K562 (cell line): Measurements from ENCODE around the gene CEP350. TPM values are rescaled to one million over a fixed set of nuclear protein-coding genes. Genes with fewer than 3 reads are reported as not detected.
A peak's percentile ranks its signal among the peaks of the same experiment; 100 is the strongest.

ENCODE experiments used
- ATF1 ChIP-seq, 2 experiments: fragments of 450-650 bp in 1 of 2; IDR thresholded peaks; 2 replicates each; pipeline ENCODE4 v1.6.1; 2016; ENCODE audit warnings: missing compliant biosample characterization in 1 of 2, missing genetic modification characterization in 1 of 2
- ATF7 ChIP-seq: fragments of 450-650 bp; IDR thresholded peaks from 2 replicates; pipeline ENCODE4 v1.7.1; 2014; ENCODE audit warnings: mild to moderate bottlenecking, moderate library complexity
- BCOR ChIP-seq: fragments of 450-650 bp; IDR thresholded peaks from 2 replicates; pipeline ENCODE4 v1.6.1; 2016
- CEBPB ChIP-seq: fragments of 450-650 bp; IDR thresholded peaks from 2 replicates; pipeline ENCODE4 v1.6.1; 2016; ENCODE audit warnings: missing genetic modification characterization, missing compliant biosample characterization
- CXXC5 ChIP-seq: fragments of 250-450 bp; sonication (Bioruptor Pico); IDR thresholded peaks from 2 replicates; pipeline ENCODE4 v1.8.0; 2022; ENCODE audit warnings: inconsistent platforms, mild to moderate bottlenecking, moderate library complexity
- EHMT2 ChIP-seq: fragments of 450-650 bp; IDR thresholded peaks from 2 replicates; pipeline ENCODE4 v1.6.1; 2018; ENCODE audit warnings: antibody characterized with exemption
- HNRNPLL ChIP-seq: fragments of 200-400 bp; formaldehyde crosslinking; IDR thresholded peaks from 2 replicates; pipeline ENCODE4 v1.6.1; 2017; ENCODE audit warnings: low read length, low read depth, mild to moderate bottlenecking; ENCODE audit not compliant: poor library complexity, severe bottlenecking
- L3MBTL2 ChIP-seq: fragments of 450-650 bp; IDR thresholded peaks from 2 replicates; pipeline ENCODE4 v1.6.1; 2016; ENCODE audit warnings: mild to moderate bottlenecking, moderate library complexity
- MTA2 ChIP-seq: fragments of 450-650 bp; IDR thresholded peaks from 2 replicates; pipeline ENCODE4 v1.6.1; 2016; ENCODE audit warnings: low read depth
- MTF1 ChIP-seq: fragments of 250-450 bp; sonication (Bioruptor Pico); IDR thresholded peaks from 2 replicates; pipeline ENCODE4 v1.9.0; 2021; ENCODE audit warnings: moderate library complexity, mild to moderate bottlenecking, inconsistent platforms, borderline replicate concordance
- NR3C1 ChIP-seq: sonication (generic); formaldehyde crosslinking; IDR thresholded peaks from 2 replicates; pipeline ENCODE4 v1.8.1; 2022; ENCODE audit warnings: missing genetic modification reagents
- PATZ1 ChIP-seq: fragments of 250-450 bp; sonication (Bioruptor Pico); IDR thresholded peaks from 2 replicates; pipeline ENCODE4 v1.5.0; 2020; ENCODE audit warnings: mild to moderate bottlenecking, borderline replicate concordance
- RBM34 ChIP-seq: fragments of 200-400 bp; formaldehyde crosslinking; IDR thresholded peaks from 2 replicates; pipeline ENCODE4 v1.6.1; 2018; ENCODE audit warnings: low read length, borderline replicate concordance; ENCODE audit not compliant: insufficient read depth
- SMAD4 ChIP-seq: fragments of 250-450 bp; sonication (Bioruptor Pico); conservative IDR thresholded peaks from 2 replicates; pipeline ENCODE4 v1.8.0; 2021; ENCODE audit warnings: inconsistent platforms, mild to moderate bottlenecking, moderate library complexity
- SOX6 ChIP-seq: fragments of 450-650 bp; IDR thresholded peaks from 2 replicates; pipeline ENCODE4 v1.6.1; 2014; ENCODE audit warnings: mild to moderate bottlenecking
- TCF7 ChIP-seq: sonication (generic); IDR thresholded peaks from 2 replicates; pipeline ENCODE4 v1.6.1; 2016; ENCODE audit warnings: antibody characterized with exemption, borderline replicate concordance
- U2AF2 ChIP-seq: fragments of 200-400 bp; formaldehyde crosslinking; optimal IDR thresholded peaks from 2 replicates; pipeline ENCODE3; 2017; ENCODE audit warnings: low read depth, mild to moderate bottlenecking, low read length
- ZBTB33 ChIP-seq: sonication (generic); formaldehyde crosslinking; IDR thresholded peaks from 2 replicates; pipeline ENCODE4 v1.8.1; 2023; ENCODE audit warnings: mild to moderate bottlenecking, missing genetic modification reagents
- ZNF24 ChIP-seq: fragments of 450-650 bp; IDR thresholded peaks from 2 replicates; pipeline ENCODE4 v1.6.1; 2016
- ZNF280A ChIP-seq: fragments of 450-650 bp; IDR thresholded peaks from 2 replicates; pipeline ENCODE4 v1.6.1; 2018; ENCODE audit warnings: mild to moderate bottlenecking, low read depth; ENCODE audit not compliant: partially characterized antibody
- polyA plus RNA-seq, 8 experiments: library from polyadenylated mRNA; depleted of rRNA in 4 of 8; stranded (reverse) in 5 of 8; unstranded in 3 of 8; fragments of >200 nt; fragmentation: Nextera tagmentation in 2 of 8; fragmentation: Illumina TruSeq in 1 of 8; extraction: Ambion mirVana in 2 of 8; extraction: Trizol in 1 of 8; gene quantifications; 2 replicates each; pipeline versions ENCODE4 v1.2.1 to v1.2.3, GENCODE V29; 2011 to 2014; ENCODE audit warnings: inconsistent platforms in 1 of 8, missing spikeins in 1 of 8
- total RNA-seq, 7 experiments: library from RNA; depleted of rRNA in 6 of 7; stranded (reverse); fragments of >200 nt in 6 of 7; fragmentation: Illumina TruSeq in 2 of 7; extraction: Trizol in 2 of 7; gene quantifications; 2 replicates each; pipeline versions ENCODE4 v1.2.1 to v1.2.3, GENCODE V29; 2011 to 2021; ENCODE audit warnings: low replicate concordance in 1 of 7

Gene CEP350
- total and polyA plus RNA-seq, 9 of the 15 experiments (the other 6 are each of a cell fraction or from before 2014, with no cell fraction given): 8.3 to 64.3 (median 28.0) TPM

GRCh38 chr1:180123463-180123936, 168.9 kb downstream of the CEP350 start (continued):
- TF ChIP-seq MTF1: no peak
- peak; percentile 50; the same call in 1 of the 2 replicates for TF ChIP-seq ZNF24
- TF ChIP-seq CXXC5 (CRISPR knock-in tag): peak; percentile 76
- no peak for TF ChIP-seq ZBTB33 (CRISPR knock-in tag)
- TF ChIP-seq MTA2: no peak
- no peak for TF ChIP-seq NR3C1 (CRISPR knock-in tag)
- TF ChIP-seq ZNF280A: no peak
- no peak for TF ChIP-seq HNRNPLL
- TF ChIP-seq RBM34: no peak
- TF ChIP-seq ATF7: peak; percentile 78; the same call in 1 of the 2 replicates
- no peak for TF ChIP-seq TCF7
- TF ChIP-seq BCOR: no peak
- no peak for TF ChIP-seq ATF1 (CRISPR knock-in tag; IDR thresholded peaks at IDR 0.05)
- no peak for TF ChIP-seq ATF1 (tag; IDR thresholded peaks at IDR 0.05)
- TF ChIP-seq L3MBTL2: peak; percentile 91
- no peak for TF ChIP-seq SOX6
- TF ChIP-seq PATZ1 (CRISPR knock-in tag): no peak
- TF ChIP-seq CEBPB: peak; percentile 88
- no peak for TF ChIP-seq U2AF2
- TF ChIP-seq SMAD4 (CRISPR knock-in tag): peak; percentile 84
- TF ChIP-seq EHMT2: 0 out of 2 replicates have a peak, but pooled peaks have one; percentile 38
